Right renal cortex interstitium (tissue), 3 donors: ENCODE results near the gene PDCD1LG2. TPM values are rescaled to one million over a fixed set of nuclear protein-coding genes. Genes with fewer than 3 reads are reported as not detected.
"Not testable (repeated sequence)": the region's sequence is repeated elsewhere in the genome, so short reads cannot be mapped to it uniquely, and the experiment has no call there.

ENCODE experiments used
- DNase-seq, 3 donors: peaks; one replicate each; pipeline ENCODE4 v3.0.0-alpha.2; 2013; ENCODE audit warnings: low read depth in 3 of 3, low spot score in 2 of 3
- polyA plus RNA-seq, 3 donors: library from polyadenylated mRNA; unstranded; fragments of 120-200 nt; gene quantifications; one replicate each; pipeline ENCODE4 v1.2.1, GENCODE V29; 2013; ENCODE audit not compliant: insufficient read length in 3 of 3

Gene PDCD1LG2
- polyA plus RNA-seq, 3 donors = 0.10 to 0.13 TPM; not detected in 1

DNA sequence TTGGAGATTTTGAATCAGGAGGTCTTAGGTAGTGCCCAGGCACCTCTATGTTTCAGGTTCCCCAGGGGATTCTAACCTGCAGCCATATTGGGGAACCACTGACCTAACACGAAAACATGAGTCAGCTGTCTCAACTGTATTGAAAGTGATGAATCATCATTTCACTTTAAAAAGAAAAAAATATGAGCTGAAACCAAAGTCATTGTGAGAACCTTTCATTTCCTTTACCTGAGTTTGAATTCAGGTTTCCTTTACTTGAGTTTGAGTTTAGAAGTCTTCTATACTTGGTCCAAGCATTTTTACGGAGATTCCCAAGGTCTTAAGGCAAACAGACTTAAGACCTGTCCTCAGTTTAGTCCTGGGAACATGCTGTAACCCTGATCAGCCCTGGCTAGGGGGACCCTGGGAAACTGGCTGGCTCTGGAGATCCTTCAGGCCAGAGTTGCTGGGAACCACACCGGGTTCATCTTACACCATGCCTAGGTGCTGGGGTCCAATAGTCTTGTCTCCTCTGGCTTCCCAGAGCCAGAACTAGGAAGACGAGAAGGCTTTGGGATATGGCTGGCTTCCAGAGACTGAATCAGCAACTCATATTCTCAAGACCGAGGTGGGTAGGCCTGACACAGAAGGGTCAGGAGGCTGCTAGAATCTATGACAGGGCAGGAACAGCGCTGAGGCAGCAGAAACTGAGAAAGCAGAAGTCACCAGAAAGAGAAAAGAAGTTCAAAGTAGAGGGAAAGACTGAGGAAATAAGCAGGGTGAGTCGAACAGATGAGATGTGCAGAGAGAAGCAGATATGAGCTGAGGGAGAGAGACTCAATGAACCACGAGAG, 16.4 kb upstream of the PDCD1LG2 start:
- no peak for DNase-seq

DNA sequence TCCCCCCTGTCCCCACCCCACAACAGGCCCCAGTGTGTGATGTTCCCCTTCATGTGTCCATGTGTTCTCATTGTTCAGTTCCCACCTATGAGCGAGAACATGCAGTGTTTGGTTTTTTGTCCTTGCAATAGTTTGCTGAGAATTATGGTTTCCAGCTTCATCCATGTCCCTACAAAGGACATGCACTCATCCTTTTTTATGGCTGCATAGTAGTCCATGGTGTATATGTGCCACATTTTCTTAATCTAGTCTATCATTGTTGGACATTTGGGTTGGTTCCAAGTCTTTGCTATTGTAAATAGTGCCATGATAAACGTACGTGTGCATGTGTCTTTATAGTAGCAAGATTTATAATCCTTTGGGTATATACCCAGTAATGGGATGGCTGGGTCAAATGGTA, 15.6 kb upstream of the PDCD1LG2 start:
- DNase-seq = not testable (repeated sequence)

- no peak for DNase-seq
These were observed 11.2 kb upstream of the PDCD1LG2 start for GRCh38 chr9:5499157-5499556.

- DNase-seq = no peak
These were observed 10.4 kb upstream of the PDCD1LG2 start for GRCh38 chr9:5499889-5500398.

GRCh38 chr9:5500441-5501235, 9.7 kb upstream of the PDCD1LG2 start:
- no peak for DNase-seq

GRCh38 chr9:5502553-5502952, 7.8 kb upstream of the PDCD1LG2 start:
- no peak for DNase-seq

DNA sequence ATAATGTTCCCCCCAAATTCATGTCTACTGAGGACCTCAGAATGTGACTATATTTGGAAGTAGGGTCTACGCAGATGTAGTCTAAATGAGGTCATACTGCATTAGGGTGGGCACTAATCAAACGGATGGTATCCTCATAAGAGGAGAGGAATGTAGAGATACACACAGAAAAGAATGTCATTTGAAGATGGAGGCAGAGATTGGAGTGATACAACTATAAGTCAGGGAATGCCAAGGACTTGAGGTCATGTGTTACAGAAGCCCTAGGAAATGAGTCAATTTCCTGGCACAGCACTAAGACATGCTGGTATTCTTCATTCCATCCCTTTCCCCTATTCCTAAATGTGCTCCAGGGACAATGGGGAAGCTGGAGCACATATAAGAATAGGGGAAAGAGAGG, 758 bp upstream of the PDCD1LG2 start:
- no peak for DNase-seq

- DNase-seq = no peak
These were observed 658 bp downstream of the PDCD1LG2 start for GRCh38 chr9:5510989-5511388.

DNA sequence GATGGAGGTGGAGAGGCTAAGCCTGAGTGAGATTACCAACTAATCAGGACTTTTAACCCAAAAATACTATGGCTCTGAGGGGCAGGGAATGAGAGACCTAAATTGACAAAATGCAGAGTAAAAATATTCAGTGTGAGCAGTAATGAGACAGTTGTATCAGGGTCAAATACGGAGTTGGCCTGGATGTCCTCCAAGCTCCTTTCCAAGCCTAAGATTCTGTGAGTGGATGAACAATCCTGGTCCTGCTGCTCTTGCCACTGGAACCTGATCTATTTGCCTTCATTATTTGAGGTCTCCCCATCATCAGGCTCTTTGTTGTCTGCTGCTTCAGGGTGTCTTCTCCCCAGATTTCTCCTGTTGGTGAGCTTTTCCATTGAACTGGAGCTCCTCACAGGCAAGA, 1.1 kb downstream of the PDCD1LG2 start:
- DNase-seq = no peak

DNA sequence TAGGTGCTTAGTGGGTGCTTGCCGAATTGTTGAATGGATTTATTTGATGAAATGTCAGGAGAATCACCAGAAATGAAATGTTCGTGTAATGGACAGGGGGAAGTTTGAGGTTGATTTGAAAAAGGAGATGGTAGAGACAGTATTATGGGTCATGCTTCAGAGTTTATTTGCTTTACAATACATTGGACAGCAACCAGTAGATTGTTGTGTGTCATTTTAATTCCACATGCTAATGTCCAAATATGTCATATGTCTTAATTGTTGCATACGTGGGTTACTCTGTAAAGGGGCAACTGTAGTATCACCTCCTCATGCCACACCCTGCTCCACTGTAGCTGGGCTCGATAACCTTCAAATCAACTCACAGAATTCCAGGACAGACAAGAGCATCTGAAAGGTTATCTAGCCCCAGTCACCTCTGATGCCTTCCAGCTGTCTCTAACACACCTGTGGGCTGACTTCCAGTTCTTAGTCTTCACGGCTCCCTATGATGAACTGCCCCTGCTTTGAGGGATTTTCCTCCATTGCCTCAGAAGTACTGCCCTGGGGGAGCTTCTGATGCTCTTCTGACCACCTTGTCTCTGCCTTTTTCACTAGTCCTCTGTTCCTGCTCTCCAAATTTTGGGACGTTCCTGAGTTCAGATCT, 1.7 kb downstream of the PDCD1LG2 start:
- no peak for DNase-seq

GRCh38 chr9:5512658-5513452, 2.5 kb downstream of the PDCD1LG2 start:
- no peak for DNase-seq

- DNase-seq = no peak
These were observed 3.8 kb downstream of the PDCD1LG2 start for GRCh38 chr9:5513966-5514616.

DNA sequence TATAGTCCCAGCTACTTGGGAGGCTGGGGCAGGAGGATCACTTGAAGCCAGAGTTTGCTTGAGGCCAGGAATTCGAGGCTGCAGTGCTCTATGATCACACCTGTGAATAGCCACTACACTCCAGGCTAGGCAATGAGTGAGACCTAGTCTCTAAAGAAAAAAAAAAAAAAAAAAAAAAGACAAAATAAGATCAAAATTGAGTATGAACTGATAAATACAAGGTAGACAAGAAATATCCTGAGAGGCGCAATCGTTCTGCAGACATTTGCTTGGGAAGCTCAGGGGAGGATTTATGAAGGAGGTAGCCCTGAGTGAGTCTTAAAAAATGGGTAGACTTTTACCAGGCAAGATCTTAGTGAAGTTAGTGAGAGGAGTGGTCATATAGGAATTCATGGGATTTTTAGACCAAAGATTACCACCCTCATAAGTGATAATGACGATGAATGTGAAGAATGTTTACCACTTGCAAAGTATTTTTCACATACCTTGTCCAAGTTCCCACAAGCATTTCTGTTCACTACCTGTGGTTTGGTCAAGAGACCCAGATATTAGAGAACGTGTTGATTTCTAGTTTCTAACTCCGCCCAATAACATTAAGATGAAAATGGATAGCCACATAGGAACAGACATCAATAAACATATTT, 4.4 kb downstream of the PDCD1LG2 start:
- DNase-seq = no peak

DNA sequence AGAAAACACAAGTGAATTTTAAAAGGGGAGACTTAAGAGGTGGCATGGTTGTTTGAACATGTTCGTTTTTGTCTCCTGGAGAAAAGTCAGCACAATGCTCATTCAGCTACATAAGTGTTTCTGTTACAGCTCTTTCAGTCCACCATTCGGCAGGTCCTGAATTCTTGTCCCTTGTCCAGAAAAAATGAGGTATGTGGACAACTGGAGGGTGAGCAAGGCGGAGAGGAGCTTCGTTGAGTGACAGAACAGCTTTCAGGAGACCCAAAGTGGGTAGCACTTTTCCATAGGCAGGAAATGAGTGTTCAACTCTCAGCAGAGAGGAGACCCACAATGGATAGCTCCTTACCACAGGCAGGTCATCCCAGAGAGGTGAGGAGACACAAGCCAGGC, 4.9 kb downstream of the PDCD1LG2 start:
- DNase-seq = no peak

GRCh38 chr9:5516453-5517220, 6.3 kb downstream of the PDCD1LG2 start:
- no peak for DNase-seq

- DNase-seq = no peak
These were observed 8.0 kb downstream of the PDCD1LG2 start for GRCh38 chr9:5518171-5518936.

DNA sequence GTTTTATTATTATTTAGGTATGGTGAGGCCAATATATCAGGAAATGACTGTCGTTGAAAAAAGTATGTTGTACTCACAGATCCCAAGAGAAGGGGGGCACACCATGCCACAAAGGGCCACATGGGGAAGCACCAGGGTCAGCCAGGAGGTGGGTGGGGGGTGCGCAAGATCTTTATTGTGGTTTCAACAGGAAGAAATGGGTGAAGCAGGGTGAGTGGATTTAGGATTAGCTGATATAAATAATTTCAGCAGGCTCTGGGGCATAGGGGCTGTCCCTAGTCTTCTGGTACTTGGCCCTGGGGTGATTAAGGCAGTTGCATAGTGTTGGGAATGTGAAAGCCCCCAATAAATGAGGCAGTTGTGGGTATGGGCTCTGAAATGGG, 8.6 kb downstream of the PDCD1LG2 start:
- no peak for DNase-seq

DNA sequence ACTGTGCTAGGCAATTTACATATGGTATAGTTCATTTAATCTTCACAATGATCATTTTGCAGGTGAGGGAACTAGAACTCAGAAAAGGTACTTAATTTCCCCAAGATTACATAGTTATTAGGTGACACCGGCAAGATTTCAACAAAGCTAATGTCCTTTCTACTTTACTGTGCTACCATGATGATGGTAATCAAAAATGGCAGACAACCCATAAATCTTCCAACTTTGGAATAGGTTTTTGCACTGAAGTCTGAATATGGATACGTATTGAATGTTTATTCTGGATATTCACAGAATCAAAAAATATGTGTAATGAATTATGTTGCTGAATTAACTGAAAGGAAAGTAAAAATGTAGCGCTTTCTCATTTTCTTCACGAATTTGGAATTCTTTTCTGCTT, 13.8 kb downstream of the PDCD1LG2 start:
- DNase-seq = no peak
